Gastrocnemius medialis (tissue), 4 donors: Measurements from ENCODE around the gene NRG4. TPM values are rescaled to one million over a fixed set of nuclear protein-coding genes. Genes with fewer than 3 reads are reported as not detected.
"Not testable (repeated sequence)": the region's sequence is repeated elsewhere in the genome, so short reads cannot be mapped to it uniquely, and the experiment has no call there.

Experiments
- ATAC-seq, 2 donors: fragments of 150-250 bp; one replicate each; pipeline ENCODE4 v1.9.1; 2016
- DNase-seq, 2 donors: peaks; one replicate each; pipeline ENCODE4 v3.0.0-alpha.2; 2019
- H3K27ac ChIP-seq, 4 donors: fragments of 200-600 bp; sonication (generic); 1 replicate in 1 of 4; 2 replicates in 3 of 4; pipeline ENCODE4 v1.5.1; 2016 to 2018; ENCODE audit warnings: mild to moderate bottlenecking in 2 of 4, moderate library complexity in 1 of 4
- H3K27me3 ChIP-seq, 3 donors: fragments of 200-600 bp; sonication (generic) in 2 of 3; 1 replicate in 1 of 3; 2 replicates in 2 of 3; pipeline versions ENCODE4 v1.5.1 to v1.6.0; 2016 to 2019; ENCODE audit warnings: mild to moderate bottlenecking in 1 of 3, moderate library complexity in 1 of 3
- H3K36me3 ChIP-seq, 2 donors: fragments of 200-600 bp; sonication (generic) in 1 of 2; one replicate each; pipeline ENCODE4 v1.5.1; 2017 to 2018
- H3K4me1 ChIP-seq, 2 donors: fragments of 200-600 bp; sonication (generic) in 1 of 2; one replicate each; pipeline ENCODE4 v1.5.1; 2016 to 2017; ENCODE audit warnings: mild to moderate bottlenecking in 2 of 2
- H3K4me3 ChIP-seq, 4 donors: fragments of 200-600 bp; sonication (generic) in 3 of 4; 1 replicate in 1 of 4; 2 replicates in 3 of 4; pipeline ENCODE4 v1.5.1; 2016 to 2019; ENCODE audit warnings: mild to moderate bottlenecking in 2 of 4
- H3K9me3 ChIP-seq, 3 donors: fragments of 200-600 bp; sonication (generic) in 2 of 3; 1 replicate in 1 of 3; 2 replicates in 2 of 3; pipeline ENCODE4 v1.5.1; 2016 to 2019
- POLR2A ChIP-seq, 2 donors: fragments of 450-650 bp; IDR thresholded peaks; one replicate each; pipeline ENCODE4 v1.6.1; 2017; ENCODE audit warnings: antibody characterized with exemption in 2 of 2, mild to moderate bottlenecking in 2 of 2, moderate library complexity in 2 of 2
- in situ Hi-C, 4 donors: fragments of 200-750 bp; cut with MboI; loops; one replicate each; pipeline versions ENCODE4 v1.15.0 to v1.8.0; 2017; ENCODE audit warnings: low sequenced_read_pairs in 4 of 4
- intact Hi-C: fragments of 100-400 bp; cut with DNase I; formaldehyde crosslinking; loops from one replicate; pipeline ENCODE4 v1.15.1; 2023; ENCODE audit warnings: low total_unique reads
- total RNA-seq, 4 donors: library from RNA; depleted of rRNA; stranded (reverse); fragments of >200 nt; gene quantifications; one replicate each; pipeline versions ENCODE4 v1.1.0 to v1.2.3, GENCODE V29; 2016
- TF ChIP-seq, protein P1 (sequence below), 5 experiments: fragments of 450-650 bp in 3 of 5; fragments of 200-600 bp in 2 of 5; sonication (generic) in 2 of 5; IDR thresholded peaks in 4 of 5; conservative IDR thresholded peaks in 1 of 5; 1 replicate in 4 of 5; 2 replicates in 1 of 5; pipeline ENCODE4 v1.5.1; 2016 to 2019; ENCODE audit warnings: antibody characterized with exemption in 5 of 5, mild to moderate bottlenecking in 3 of 5, moderate library complexity in 3 of 5

The NRG4 gene
- total RNA-seq, 4 donors from 2014 or later, result 2.0 to 9.8 (median 3.4) TPM

DNA sequence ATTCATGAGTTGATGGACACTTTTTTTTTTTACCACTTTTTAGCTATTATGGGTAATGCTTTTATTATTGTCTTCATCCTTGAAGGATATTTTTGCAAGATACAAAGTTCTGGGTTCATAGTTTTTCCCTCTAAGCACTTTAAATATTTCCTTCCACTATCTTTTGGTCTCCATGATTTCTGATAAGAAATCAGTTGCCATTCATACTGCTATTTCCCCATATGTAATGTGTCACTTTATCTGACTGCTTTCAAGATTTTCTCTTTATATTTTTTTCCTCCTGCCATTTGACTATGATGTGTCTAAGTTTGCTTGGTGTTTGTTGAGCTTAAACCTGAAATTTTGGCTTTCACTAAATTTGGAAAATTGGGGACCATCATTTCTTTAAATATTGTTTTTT is 19.3 kb downstream of the NRG4 start:
- no peak overlapping the region for H3K4me3 ChIP-seq
- no peaks in the 10 kb centered on the region for H3K4me1 ChIP-seq
- intact Hi-C loops, result no loop called here
- no peaks in the 10 kb centered on the region for H3K27me3 ChIP-seq
- DNase-seq (no peak), ATAC-seq (no peak)
- no peak for TF ChIP-seq POLR2A (IDR thresholded peaks at IDR 0.05)
- TF ChIP-seq, protein P1, sequence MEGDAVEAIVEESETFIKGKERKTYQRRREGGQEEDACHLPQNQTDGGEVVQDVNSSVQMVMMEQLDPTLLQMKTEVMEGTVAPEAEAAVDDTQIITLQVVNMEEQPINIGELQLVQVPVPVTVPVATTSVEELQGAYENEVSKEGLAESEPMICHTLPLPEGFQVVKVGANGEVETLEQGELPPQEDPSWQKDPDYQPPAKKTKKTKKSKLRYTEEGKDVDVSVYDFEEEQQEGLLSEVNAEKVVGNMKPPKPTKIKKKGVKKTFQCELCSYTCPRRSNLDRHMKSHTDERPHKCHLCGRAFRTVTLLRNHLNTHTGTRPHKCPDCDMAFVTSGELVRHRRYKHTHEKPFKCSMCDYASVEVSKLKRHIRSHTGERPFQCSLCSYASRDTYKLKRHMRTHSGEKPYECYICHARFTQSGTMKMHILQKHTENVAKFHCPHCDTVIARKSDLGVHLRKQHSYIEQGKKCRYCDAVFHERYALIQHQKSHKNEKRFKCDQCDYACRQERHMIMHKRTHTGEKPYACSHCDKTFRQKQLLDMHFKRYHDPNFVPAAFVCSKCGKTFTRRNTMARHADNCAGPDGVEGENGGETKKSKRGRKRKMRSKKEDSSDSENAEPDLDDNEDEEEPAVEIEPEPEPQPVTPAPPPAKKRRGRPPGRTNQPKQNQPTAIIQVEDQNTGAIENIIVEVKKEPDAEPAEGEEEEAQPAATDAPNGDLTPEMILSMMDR (IDR thresholded peaks at IDR 0.05 in 4 of 5, conservative IDR thresholded peaks at IDR 0.05 in 1 of 5), result no peak
- H3K9me3 ChIP-seq, result no peaks in the 10 kb centered on the region
- no peak overlapping the region for H3K27ac ChIP-seq
- H3K36me3 ChIP-seq, result no peaks in the 10 kb centered on the region
- in situ Hi-C loops, result no loop called here

- intact Hi-C loops (no loop called here), in situ Hi-C loops (no loop called here)
- no peak for ATAC-seq
- Histone ChIP-seq H3K4me3 (no peak overlapping the region), H3K4me1 (no peaks in the 10 kb centered on the region), H3K36me3 (no peaks in the 10 kb centered on the region), H3K9me3 (no peaks in the 10 kb centered on the region), H3K27ac (no peak overlapping the region), H3K27me3 (no peaks in the 10 kb centered on the region)
- TF ChIP-seq, protein P1 (IDR thresholded peaks at IDR 0.05 in 4 of 5, conservative IDR thresholded peaks at IDR 0.05 in 1 of 5), result no peak
- no peak for TF ChIP-seq POLR2A (IDR thresholded peaks at IDR 0.05)
- DNase-seq, result no peak
Measured at GRCh38 chr15:75989875-75990274, 22.3 kb downstream of the NRG4 start.

DNA sequence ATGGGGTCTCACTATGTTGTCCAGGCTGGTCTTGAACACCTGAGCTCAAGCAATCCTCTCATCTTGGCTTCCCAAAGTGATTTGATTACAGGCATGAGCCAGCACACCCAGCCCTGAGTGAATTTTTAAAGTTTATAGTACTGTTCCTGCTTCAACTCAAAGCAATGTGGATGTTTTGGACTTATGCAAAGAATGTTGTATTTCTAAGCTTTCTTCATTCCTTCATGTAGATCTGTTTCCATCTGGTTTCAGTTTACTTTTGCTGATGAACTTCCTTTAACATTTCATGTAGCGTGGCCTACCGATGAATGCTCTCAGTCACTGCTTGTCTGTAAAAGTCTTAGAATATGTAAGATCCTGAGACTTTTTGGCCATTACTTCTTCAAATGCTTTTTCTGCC is 23.2 kb downstream of the NRG4 start:
- intact Hi-C loops, result no loop called here
- no peak for TF ChIP-seq POLR2A (IDR thresholded peaks at IDR 0.05)
- TF ChIP-seq, protein P1 (IDR thresholded peaks at IDR 0.05 in 4 of 5, conservative IDR thresholded peaks at IDR 0.05 in 1 of 5), result no peak
- no peak for DNase-seq

DNA sequence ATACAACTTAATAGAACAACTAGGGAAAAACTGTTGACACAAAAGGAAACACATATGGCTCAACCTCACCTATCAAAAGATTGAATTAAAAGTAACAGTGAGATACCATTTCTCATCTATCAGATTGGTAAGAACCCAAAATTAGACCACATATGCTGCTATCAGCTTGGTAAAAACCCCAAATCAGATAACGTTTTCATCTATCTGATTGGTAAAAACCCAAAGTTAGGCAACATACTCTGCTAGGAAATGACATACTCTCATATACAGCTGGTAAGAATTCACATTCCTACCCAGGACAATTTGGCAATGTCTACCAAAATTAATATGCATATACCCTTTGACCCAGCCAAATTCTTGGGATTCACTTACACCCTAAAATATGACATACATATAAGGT is 26.3 kb downstream of the NRG4 start:
- Histone ChIP-seq H3K4me1 (no peaks in the 10 kb centered on the region), H3K36me3 (no peaks in the 10 kb centered on the region), H3K27ac (no peak overlapping the region), H3K9me3 (no peaks in the 10 kb centered on the region), H3K27me3 (no peaks in the 10 kb centered on the region), H3K4me3 (no peak overlapping the region)
- intact Hi-C loops, result no loop called here
- no peak for TF ChIP-seq POLR2A (IDR thresholded peaks at IDR 0.05)
- TF ChIP-seq, protein P1 (IDR thresholded peaks at IDR 0.05 in 4 of 5, conservative IDR thresholded peaks at IDR 0.05 in 1 of 5), result no peak
- DNase-seq (no peak), ATAC-seq (no peak)
- in situ Hi-C loops, result no loop called here

More for the DNA sequence above, 23.2 kb downstream of the NRG4 start:
- Histone ChIP-seq H3K27ac (no peak overlapping the region), H3K4me1 (no peaks in the 10 kb centered on the region), H3K4me3 (no peak overlapping the region), H3K27me3 (no peaks in the 10 kb centered on the region), H3K36me3 (no peaks in the 10 kb centered on the region), H3K9me3 (no peaks in the 10 kb centered on the region)
- in situ Hi-C loops, result no loop called here
- ATAC-seq, result no peak

DNA sequence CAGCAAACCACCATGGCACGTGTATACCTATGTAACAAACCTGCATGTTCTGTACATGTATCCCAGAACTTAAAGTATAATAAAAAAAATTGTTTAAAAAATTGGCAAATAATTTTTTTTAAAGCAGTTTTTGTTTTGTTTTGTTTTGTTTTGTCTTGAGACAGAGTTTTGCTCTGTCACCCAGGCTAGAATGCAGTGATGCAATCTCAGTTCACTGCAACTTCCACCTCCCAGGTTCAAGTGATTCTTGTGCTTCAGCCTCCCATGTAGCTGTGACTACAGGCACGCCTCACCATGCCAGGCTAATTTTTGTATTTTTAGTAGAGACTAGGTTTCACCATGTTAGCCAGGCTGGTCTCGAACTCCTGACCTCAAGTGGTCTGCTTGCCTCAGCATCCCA is 27.5 kb downstream of the NRG4 start:
- H3K27me3 ChIP-seq, H3K36me3 ChIP-seq, H3K27ac ChIP-seq, in situ Hi-C loops, DNase-seq, intact Hi-C loops, ATAC-seq, H3K9me3 ChIP-seq, H3K4me1 ChIP-seq, H3K4me3 ChIP-seq: not testable (repeated sequence)
